Fibroblast of villous mesenchyme (primary cell): ENCODE results near the gene ZNF100. TPM values are rescaled to one million over a fixed set of nuclear protein-coding genes. Genes with fewer than 3 reads are reported as not detected.
"Not testable (repeated sequence)": the region's sequence is repeated elsewhere in the genome, so short reads cannot be mapped to it uniquely, and the experiment has no call there.

ENCODE experiments used
- DNase-seq: peaks from one replicate; pipeline ENCODE4 v3.0.0-alpha.2; 2010; ENCODE audit warnings: low read depth
- H3K4me3 ChIP-seq: 2 replicates; pipeline ENCODE4 v1.5.1; 2011; ENCODE audit warnings: low read depth, mild to moderate bottlenecking, low read length
- total RNA-seq: library from RNA; depleted of rRNA; stranded (reverse); fragments of >200 nt; gene quantifications from 2 replicates; pipeline ENCODE4 v1.2.3, GENCODE V29; 2012
- TF ChIP-seq, protein P1 (sequence below): IDR thresholded peaks from 2 replicates; pipeline ENCODE4 v1.5.1; 2012; ENCODE audit warnings: low read depth, mild to moderate bottlenecking, low read length; ENCODE audit not compliant: insufficient read depth

The ZNF100 gene
- total RNA-seq, 1 donor, result 5.6 TPM

DNA sequence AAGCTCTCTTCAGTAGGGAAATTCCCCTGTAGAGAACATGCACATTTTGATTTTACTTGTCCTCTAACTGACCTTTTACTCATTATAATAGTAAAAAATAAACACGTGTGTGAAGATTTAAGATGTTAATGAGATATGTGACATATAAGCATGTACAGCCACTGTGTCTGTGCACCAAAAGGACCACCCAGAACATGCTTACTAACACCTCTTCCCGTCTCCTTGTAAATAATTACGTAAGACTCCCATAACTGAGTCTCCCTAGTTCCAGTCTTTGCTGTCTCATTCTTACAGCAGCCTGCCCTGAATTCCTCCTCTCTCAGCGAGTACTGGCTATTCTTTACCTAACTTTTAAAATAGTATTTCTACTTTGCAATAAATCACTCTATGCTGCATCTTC is 53.6 kb downstream of the ZNF100 start:
- no peak overlapping the region for H3K4me3 ChIP-seq
- no peak for DNase-seq
- TF ChIP-seq, protein P1, sequence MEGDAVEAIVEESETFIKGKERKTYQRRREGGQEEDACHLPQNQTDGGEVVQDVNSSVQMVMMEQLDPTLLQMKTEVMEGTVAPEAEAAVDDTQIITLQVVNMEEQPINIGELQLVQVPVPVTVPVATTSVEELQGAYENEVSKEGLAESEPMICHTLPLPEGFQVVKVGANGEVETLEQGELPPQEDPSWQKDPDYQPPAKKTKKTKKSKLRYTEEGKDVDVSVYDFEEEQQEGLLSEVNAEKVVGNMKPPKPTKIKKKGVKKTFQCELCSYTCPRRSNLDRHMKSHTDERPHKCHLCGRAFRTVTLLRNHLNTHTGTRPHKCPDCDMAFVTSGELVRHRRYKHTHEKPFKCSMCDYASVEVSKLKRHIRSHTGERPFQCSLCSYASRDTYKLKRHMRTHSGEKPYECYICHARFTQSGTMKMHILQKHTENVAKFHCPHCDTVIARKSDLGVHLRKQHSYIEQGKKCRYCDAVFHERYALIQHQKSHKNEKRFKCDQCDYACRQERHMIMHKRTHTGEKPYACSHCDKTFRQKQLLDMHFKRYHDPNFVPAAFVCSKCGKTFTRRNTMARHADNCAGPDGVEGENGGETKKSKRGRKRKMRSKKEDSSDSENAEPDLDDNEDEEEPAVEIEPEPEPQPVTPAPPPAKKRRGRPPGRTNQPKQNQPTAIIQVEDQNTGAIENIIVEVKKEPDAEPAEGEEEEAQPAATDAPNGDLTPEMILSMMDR, result no peak

- no peak overlapping the region for H3K4me3 ChIP-seq
- DNase-seq, result no peak
- TF ChIP-seq, protein P1, result no peak
These were observed 57.9 kb downstream of the ZNF100 start for GRCh38 chr19:21709464-21709863.

GRCh38 chr19:21707878-21708277 is 59.5 kb downstream of the ZNF100 start:
- H3K4me3 ChIP-seq, DNase-seq: not testable (repeated sequence)

GRCh38 chr19:21707065-21707464 is 60.3 kb downstream of the ZNF100 start:
- TF ChIP-seq, protein P1, result no peak
- no peak overlapping the region for H3K4me3 ChIP-seq
- no peak for DNase-seq

DNA sequence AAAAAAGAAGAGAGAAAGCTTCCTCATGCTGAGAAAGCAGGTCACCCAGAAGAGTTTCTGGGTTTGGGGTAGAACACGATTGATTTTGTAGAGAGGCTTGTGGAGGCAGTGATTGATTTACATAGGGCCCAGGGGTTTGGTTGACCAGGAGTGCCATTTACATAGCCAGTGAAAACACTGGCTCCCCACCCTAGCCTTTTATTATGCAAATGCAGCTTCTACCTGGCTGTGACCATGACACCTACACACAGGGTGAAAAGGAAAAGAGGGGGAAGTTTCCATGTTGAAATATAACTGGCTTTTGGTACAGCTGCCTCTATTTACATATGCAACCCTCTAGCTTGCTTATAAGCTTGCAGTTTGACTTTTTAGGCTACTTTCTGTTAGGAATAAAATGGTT is 62.0 kb downstream of the ZNF100 start:
- no peak for DNase-seq
- TF ChIP-seq, protein P1, result no peak
- H3K4me3 ChIP-seq, result no peak overlapping the region

- TF ChIP-seq, protein P1, result no peak
- DNase-seq, result no peak
- no peak overlapping the region for H3K4me3 ChIP-seq
These were observed 63.1 kb downstream of the ZNF100 start for GRCh38 chr19:21704320-21704719.

DNA sequence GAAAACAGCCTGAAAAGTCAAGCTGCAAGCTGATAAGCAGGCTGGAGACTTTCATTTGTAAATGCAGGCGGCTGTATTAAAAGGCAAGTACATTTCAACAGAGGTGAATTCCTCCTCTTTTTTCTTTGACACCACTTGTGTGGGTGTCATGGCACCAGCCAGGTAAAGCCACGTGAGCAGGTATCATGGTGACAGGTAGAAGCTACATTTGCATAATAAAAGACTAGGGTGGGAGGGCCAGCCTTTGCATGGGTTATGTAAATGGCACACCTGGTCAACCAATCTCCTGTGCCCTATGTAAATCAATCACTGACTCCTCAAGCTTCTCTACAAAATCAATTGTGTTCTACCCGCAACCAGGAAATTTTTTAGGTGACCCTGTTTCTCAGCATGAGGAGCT is 68.2 kb downstream of the ZNF100 start:
- DNase-seq, result no peak
- TF ChIP-seq, protein P1, result no peak
- H3K4me3 ChIP-seq, result no peak overlapping the region
